Activated gamma-delta T cell treated with anti-CD3 and anti-CD28 coated beads, Interleukin-2, amount 50 U/mL, for 16 hours (primary cell): Measurements from ENCODE around the gene FOXO3.

ENCODE experiments used
- DNase-seq: peaks from one replicate; pipeline ENCODE4 v3.0.0-alpha.2; 2020; ENCODE audit warnings: low read depth

Gene FOXO3

GRCh38 chr6:108714101-108714765 is 153.5 kb downstream of the FOXO3 start:
- DNase-seq, result no peak

- DNase-seq, result no peak
These were observed 154.2 kb downstream of the FOXO3 start for GRCh38 chr6:108714766-108715414.

- DNase-seq, result no peak
These were observed 155.1 kb downstream of the FOXO3 start for GRCh38 chr6:108715832-108716231.

- no peak for DNase-seq
These were observed 156.4 kb downstream of the FOXO3 start for GRCh38 chr6:108716801-108717791.

- DNase-seq, result no peak
These were observed 158.8 kb downstream of the FOXO3 start for GRCh38 chr6:108719477-108719876.

- no peak for DNase-seq
These were observed 160.1 kb downstream of the FOXO3 start for GRCh38 chr6:108720827-108721226.

- DNase-seq, result no peak
These were observed 160.6 kb downstream of the FOXO3 start for GRCh38 chr6:108721286-108721685.

- DNase-seq, result no peak
These were observed 162.9 kb downstream of the FOXO3 start for GRCh38 chr6:108723594-108723993.

- no peak for DNase-seq
These were observed 166.1 kb downstream of the FOXO3 start for GRCh38 chr6:108726726-108727339.

- DNase-seq, result no peak
These were observed 167.4 kb downstream of the FOXO3 start for GRCh38 chr6:108727966-108728730.

- no peak for DNase-seq
These were observed 168.1 kb downstream of the FOXO3 start for GRCh38 chr6:108728826-108729225.

- no peak for DNase-seq
These were observed 170.2 kb downstream of the FOXO3 start for GRCh38 chr6:108730635-108731515.

GRCh38 chr6:108732091-108732870 is 171.6 kb downstream of the FOXO3 start:
- no peak for DNase-seq

GRCh38 chr6:108733051-108733450 is 172.3 kb downstream of the FOXO3 start:
- no peak for DNase-seq

- DNase-seq, result no peak
These were observed 173.1 kb downstream of the FOXO3 start for GRCh38 chr6:108733706-108734265.
